ENCODE results near the gene EBF4. TPM values are rescaled to one million over a fixed set of nuclear protein-coding genes. Genes with fewer than 3 reads are reported as not detected.
A peak's percentile ranks its signal among the peaks of the same experiment; 100 is the strongest.

EBF4 gene
- total RNA-seq, 1 donor from 2014 or later, result 12.3 TPM

GRCh38 chr20:2752567-2753460 is 60.2 kb downstream of the EBF4 start:
- intact Hi-C loops (cut with micrococcal nuclease), result loop anchor here (1.0 to 5.0 kb wide), 5 partner anchors 65 to 259 kb away; partner anchors contain the start of gene PTPRA
- peaks cover 22% of the 10 kb centered on the region for H3K4me1 Mint-ChIP-seq (ENCODE audit: low read depth)
- no peak for DNase-seq (ENCODE audit: low spot score)
- no peaks in the 10 kb centered on the region for H3K9me3 Mint-ChIP-seq
- H3K36me3 Mint-ChIP-seq (ENCODE audit: low read depth), result peaks cover 2% of the 10 kb centered on the region
- H3K27ac Mint-ChIP-seq, result no peak overlapping the region
- H3K27me3 Mint-ChIP-seq (ENCODE audit: insufficient read depth), result peaks cover 43% of the 10 kb centered on the region
- peak overlapping the region; percentile 79 for H3K4me3 Mint-ChIP-seq

- no peak overlapping the region for H3K27ac Mint-ChIP-seq
- no peak for DNase-seq (ENCODE audit: low spot score)
Measured at GRCh38 chr20:2753461-2754040, 61.0 kb downstream of the EBF4 start.

GRCh38 chr20:2754424-2754823 is 61.8 kb downstream of the EBF4 start:
- intact Hi-C loops (cut with micrococcal nuclease), result loop anchor here (5.0 kb wide), 2 partner anchors 232 to 258 kb away; no protein-coding TSS in a partner anchor
- no peak for DNase-seq (ENCODE audit: low spot score)
- Mint-ChIP-seq H3K9me3 (no peaks in the 10 kb centered on the region), H3K27me3 (ENCODE audit: insufficient read depth) (peaks cover 41% of the 10 kb centered on the region), H3K36me3 (ENCODE audit: low read depth) (peaks cover 2% of the 10 kb centered on the region), H3K27ac (no peak overlapping the region), H3K4me3 (no peak overlapping the region), H3K4me1 (ENCODE audit: low read depth) (peaks cover 22% of the 10 kb centered on the region)

More at GRCh38 chr20:2753461-2754040, 61.0 kb downstream of the EBF4 start:
- Mint-ChIP-seq H3K36me3 (ENCODE audit: low read depth) (peaks cover 2% of the 10 kb centered on the region), H3K9me3 (no peaks in the 10 kb centered on the region), H3K4me3 (peak overlapping the region; percentile 50), H3K27me3 (ENCODE audit: insufficient read depth) (peaks cover 41% of the 10 kb centered on the region), H3K4me1 (ENCODE audit: low read depth) (peaks cover 22% of the 10 kb centered on the region)
- intact Hi-C loops (cut with micrococcal nuclease), result loop anchor here (2.0 to 5.0 kb wide), 4 partner anchors 99 to 259 kb away; partner anchors contain the start of gene PTPRA

GRCh38 chr20:2755451-2756055 is 63.0 kb downstream of the EBF4 start:
- Mint-ChIP-seq H3K27me3 (ENCODE audit: insufficient read depth) (peaks cover 32% of the 10 kb centered on the region), H3K27ac (no peak overlapping the region), H3K4me3 (no peak overlapping the region), H3K4me1 (ENCODE audit: low read depth) (peaks cover 17% of the 10 kb centered on the region), H3K9me3 (no peaks in the 10 kb centered on the region), H3K36me3 (ENCODE audit: low read depth) (peaks cover 2% of the 10 kb centered on the region)
- DNase-seq (ENCODE audit: low spot score), result no peak
- intact Hi-C loops (cut with micrococcal nuclease), result no loop called here

- Mint-ChIP-seq H3K27me3 (ENCODE audit: insufficient read depth) (peaks cover 27% of the 10 kb centered on the region), H3K27ac (no peak overlapping the region), H3K4me1 (ENCODE audit: low read depth) (peaks cover 11% of the 10 kb centered on the region), H3K9me3 (no peaks in the 10 kb centered on the region), H3K36me3 (ENCODE audit: low read depth) (peaks cover 2% of the 10 kb centered on the region), H3K4me3 (no peak overlapping the region)
- intact Hi-C loops (cut with micrococcal nuclease), result no loop called here
- DNase-seq (ENCODE audit: low spot score), result no peak
Measured at GRCh38 chr20:2756056-2756611, 63.6 kb downstream of the EBF4 start.

- H3K9me3 Mint-ChIP-seq, result no peaks in the 10 kb centered on the region
- intact Hi-C loops (cut with micrococcal nuclease), result no loop called here
- DNase-seq (ENCODE audit: low spot score), result no peak
- no peak overlapping the region for H3K4me3 Mint-ChIP-seq
- H3K36me3 Mint-ChIP-seq (ENCODE audit: low read depth), result peaks cover 2% of the 10 kb centered on the region
- H3K27ac Mint-ChIP-seq, result no peak overlapping the region
- peaks cover 9% of the 10 kb centered on the region for H3K4me1 Mint-ChIP-seq (ENCODE audit: low read depth)
- H3K27me3 Mint-ChIP-seq (ENCODE audit: insufficient read depth), result peaks cover 27% of the 10 kb centered on the region
Measured at GRCh38 chr20:2757001-2757400, 64.4 kb downstream of the EBF4 start.

GRCh38 chr20:2757969-2758368 is 65.4 kb downstream of the EBF4 start:
- Mint-ChIP-seq H3K9me3 (no peaks in the 10 kb centered on the region), H3K27ac (no peak overlapping the region), H3K27me3 (ENCODE audit: insufficient read depth) (peaks cover 25% of the 10 kb centered on the region), H3K4me3 (no peak overlapping the region), H3K4me1 (ENCODE audit: low read depth) (peaks cover 8% of the 10 kb centered on the region), H3K36me3 (ENCODE audit: low read depth) (peaks cover 2% of the 10 kb centered on the region)
- DNase-seq (ENCODE audit: low spot score), result no peak
- intact Hi-C loops (cut with micrococcal nuclease), result no loop called here

GRCh38 chr20:2759143-2759542 is 66.6 kb downstream of the EBF4 start:
- Mint-ChIP-seq H3K27ac (no peak overlapping the region), H3K4me1 (ENCODE audit: low read depth) (no peaks in the 10 kb centered on the region), H3K4me3 (no peak overlapping the region), H3K27me3 (ENCODE audit: insufficient read depth) (peaks cover 18% of the 10 kb centered on the region), H3K9me3 (no peaks in the 10 kb centered on the region), H3K36me3 (ENCODE audit: low read depth) (peaks cover 2% of the 10 kb centered on the region)
- intact Hi-C loops (cut with micrococcal nuclease), result no loop called here
- DNase-seq (ENCODE audit: low spot score), result no peak

GRCh38 chr20:2759603-2760296 is 67.2 kb downstream of the EBF4 start:
- no peaks in the 10 kb centered on the region for H3K9me3 Mint-ChIP-seq
- H3K27me3 Mint-ChIP-seq (ENCODE audit: insufficient read depth), result peaks cover 16% of the 10 kb centered on the region
- H3K4me3 Mint-ChIP-seq, result no peak overlapping the region
- H3K36me3 Mint-ChIP-seq (ENCODE audit: low read depth), result peaks cover 2% of the 10 kb centered on the region
- intact Hi-C loops (cut with micrococcal nuclease), result no loop called here
- no peak overlapping the region for H3K27ac Mint-ChIP-seq
- no peaks in the 10 kb centered on the region for H3K4me1 Mint-ChIP-seq (ENCODE audit: low read depth)
- DNase-seq (ENCODE audit: low spot score), result no peak

- Mint-ChIP-seq H3K4me1 (ENCODE audit: low read depth) (no peaks in the 10 kb centered on the region), H3K36me3 (ENCODE audit: low read depth) (peaks cover 2% of the 10 kb centered on the region), H3K4me3 (no peak overlapping the region), H3K9me3 (no peaks in the 10 kb centered on the region), H3K27ac (no peak overlapping the region), H3K27me3 (ENCODE audit: insufficient read depth) (peaks cover 15% of the 10 kb centered on the region)
- intact Hi-C loops (cut with micrococcal nuclease), result no loop called here
- no peak for DNase-seq (ENCODE audit: low spot score)
Measured at GRCh38 chr20:2760297-2760951, 67.8 kb downstream of the EBF4 start.

- H3K4me3 Mint-ChIP-seq, result no peak overlapping the region
- peaks cover 14% of the 10 kb centered on the region for H3K27me3 Mint-ChIP-seq (ENCODE audit: insufficient read depth)
- no peaks in the 10 kb centered on the region for H3K4me1 Mint-ChIP-seq (ENCODE audit: low read depth)
- intact Hi-C loops (cut with micrococcal nuclease), result no loop called here
- no peaks in the 10 kb centered on the region for H3K9me3 Mint-ChIP-seq
- peaks cover 2% of the 10 kb centered on the region for H3K36me3 Mint-ChIP-seq (ENCODE audit: low read depth)
- H3K27ac Mint-ChIP-seq, result no peak overlapping the region
- DNase-seq (ENCODE audit: low spot score), result no peak
Measured at GRCh38 chr20:2760952-2761305, 68.3 kb downstream of the EBF4 start.

GRCh38 chr20:2761885-2762284 is 69.3 kb downstream of the EBF4 start:
- no peak overlapping the region for H3K4me3 Mint-ChIP-seq

More at GRCh38 chr20:2761885-2762284, 69.3 kb downstream of the EBF4 start:
- peaks cover 13% of the 10 kb centered on the region for H3K27me3 Mint-ChIP-seq (ENCODE audit: insufficient read depth)
- no peak for DNase-seq (ENCODE audit: low spot score)
- intact Hi-C loops (cut with micrococcal nuclease), result no loop called here
- H3K36me3 Mint-ChIP-seq (ENCODE audit: low read depth), result no peaks in the 10 kb centered on the region
- no peaks in the 10 kb centered on the region for H3K9me3 Mint-ChIP-seq
- no peak overlapping the region for H3K27ac Mint-ChIP-seq
- no peaks in the 10 kb centered on the region for H3K4me1 Mint-ChIP-seq (ENCODE audit: low read depth)
